Measurements from ENCODE around the gene DDX11.
"Not testable (repeated sequence)": the region's sequence is repeated elsewhere in the genome, so short reads cannot be mapped to it uniquely, and the experiment has no call there.

DNA sequence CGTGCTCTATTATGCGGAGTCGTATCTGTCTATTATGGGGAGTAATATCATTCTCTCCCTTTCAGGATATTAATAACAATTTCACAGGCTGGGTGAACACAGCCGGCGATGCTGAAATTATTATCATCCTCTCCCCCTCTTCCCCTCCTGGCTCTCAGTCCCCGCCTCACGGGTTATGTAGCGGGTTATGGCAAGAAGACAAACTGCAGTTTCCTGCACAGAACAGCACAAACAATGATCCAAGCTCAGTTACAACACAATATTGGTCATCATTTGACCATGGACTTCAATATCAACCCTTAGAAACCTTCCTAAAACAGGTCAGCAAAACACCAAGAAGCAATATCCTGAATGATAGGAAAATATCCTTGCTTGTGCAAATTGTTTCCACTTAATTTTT, 50.5 kb downstream of the DDX11 start:
- not testable (repeated sequence) for TF ChIP-seq EP300, POLR2A (IDR thresholded peaks at IDR 0.05)

Data from ovary (tissue), 1 donor.